Activated T-cell treated with anti-CD3 and anti-CD28 coated beads for 1 hour (primary cell): ENCODE data around the gene ACSL3.

Experiments
- DNase-seq: peaks from one replicate; pipeline ENCODE4 v3.0.0-alpha.2; 2020; ENCODE audit warnings: low read depth

The ACSL3 gene

DNA sequence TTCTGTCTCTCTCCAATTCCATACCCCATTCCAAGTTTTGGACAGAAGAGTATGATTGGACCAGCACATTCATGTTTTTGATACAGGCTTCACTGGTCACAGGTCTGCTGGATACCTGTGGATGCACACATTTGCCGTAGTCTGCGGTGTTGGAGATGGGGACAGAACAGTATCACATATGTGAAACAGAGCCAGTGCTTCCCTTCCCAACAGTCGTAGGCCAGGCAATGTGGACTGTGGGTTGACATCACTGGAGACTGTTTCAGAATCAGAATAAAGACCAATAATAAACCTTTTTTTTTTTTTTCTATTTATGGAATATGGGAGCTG is 18.7 kb downstream of the ACSL3 start:
- no peak for DNase-seq

- DNase-seq, result no peak
Observed at GRCh38 chr2:222882484-222882928, 21.7 kb downstream of the ACSL3 start.

- no peak for DNase-seq
Observed at GRCh38 chr2:222883420-222883819, 22.6 kb downstream of the ACSL3 start.

DNA sequence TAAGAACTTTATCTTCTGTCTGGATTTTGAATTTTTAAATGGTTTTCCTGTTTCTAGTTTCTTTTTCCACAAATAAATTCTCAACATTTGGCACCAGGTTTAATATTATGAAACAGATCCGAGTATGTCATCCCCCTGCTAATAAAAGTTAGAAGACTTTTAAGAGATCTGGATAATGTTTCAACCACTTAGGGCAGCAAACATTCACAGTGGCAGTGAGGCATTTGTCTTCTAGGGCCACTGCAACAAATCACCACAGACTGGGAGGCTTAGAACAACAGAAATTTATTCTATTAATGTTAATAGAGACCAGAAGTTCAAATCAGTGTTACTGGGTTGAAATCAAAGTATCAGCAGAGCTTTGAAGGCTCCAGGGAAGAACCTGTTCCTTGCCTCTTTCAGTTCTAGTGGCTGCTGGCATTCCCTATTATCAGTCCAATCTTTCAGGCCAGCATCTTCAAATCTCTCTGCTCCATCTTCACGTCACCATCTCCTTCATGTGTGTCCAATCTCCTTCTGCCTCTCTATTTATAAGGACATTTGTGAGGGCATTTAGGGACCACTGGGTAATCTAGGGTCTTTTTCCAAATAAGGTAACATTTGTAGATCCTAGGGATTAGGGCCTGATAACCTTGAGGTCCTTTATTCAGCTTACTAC is 23.4 kb downstream of the ACSL3 start:
- DNase-seq, result no peak

DNA sequence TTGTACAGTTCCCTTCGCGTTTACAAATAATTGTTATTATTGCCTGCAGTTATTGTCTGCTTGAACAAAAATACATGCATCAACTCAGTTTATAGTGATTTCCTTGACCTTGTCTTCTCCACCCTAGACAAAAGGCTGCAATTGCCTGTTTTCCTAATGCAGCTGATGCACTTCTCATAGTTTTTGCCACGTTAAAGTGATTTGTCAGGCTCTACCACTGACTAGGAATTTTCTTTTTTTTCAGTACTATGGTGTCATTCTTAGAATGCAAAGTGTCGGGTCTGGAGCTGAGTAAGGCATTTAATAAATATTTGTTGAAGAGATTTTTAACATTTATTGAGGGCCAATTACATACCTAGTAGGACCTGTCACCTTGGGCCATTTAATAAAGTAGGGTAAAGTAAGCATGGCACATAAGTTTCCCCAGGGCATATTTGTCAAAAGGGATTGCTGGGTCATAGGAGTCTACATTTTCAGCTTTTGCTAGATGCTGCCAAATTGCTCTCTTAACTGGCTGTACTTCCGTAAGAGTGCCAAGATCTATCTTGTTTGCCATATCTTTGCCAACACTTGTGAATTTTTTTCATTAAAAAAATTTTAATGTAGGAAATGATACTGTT is 24.1 kb downstream of the ACSL3 start:
- no peak for DNase-seq

DNA sequence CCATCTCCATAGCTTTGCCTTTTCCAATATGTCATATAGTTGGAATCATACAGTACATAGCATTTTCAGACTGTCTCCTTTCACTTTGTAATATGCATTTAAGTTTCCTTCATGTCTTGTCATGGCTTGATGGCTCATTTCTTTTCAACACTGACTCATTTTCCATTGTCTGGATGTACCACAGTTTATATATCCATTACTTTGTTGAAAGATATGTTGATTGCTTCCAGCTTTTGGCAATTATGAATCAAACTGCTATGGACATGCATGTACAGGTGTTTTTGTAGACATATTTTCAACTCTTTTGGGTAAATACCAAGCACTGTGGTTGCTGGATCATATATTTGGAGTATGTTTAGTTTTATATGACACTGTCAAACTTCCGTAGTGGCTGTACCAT is 26.3 kb downstream of the ACSL3 start:
- DNase-seq, result no peak

GRCh38 chr2:222888716-222889115 is 27.9 kb downstream of the ACSL3 start:
- DNase-seq, result no peak

- DNase-seq, result no peak
Observed at GRCh38 chr2:222891890-222892289, 31.1 kb downstream of the ACSL3 start.

- DNase-seq, result no peak
Observed at GRCh38 chr2:222892321-222892720, 31.5 kb downstream of the ACSL3 start.

- no peak for DNase-seq
Observed at GRCh38 chr2:222892761-222893160, 31.9 kb downstream of the ACSL3 start.

- no peak for DNase-seq
Observed at GRCh38 chr2:222893716-222894115, 32.9 kb downstream of the ACSL3 start.

GRCh38 chr2:222895144-222895543 is 34.3 kb downstream of the ACSL3 start:
- DNase-seq, result no peak

DNA sequence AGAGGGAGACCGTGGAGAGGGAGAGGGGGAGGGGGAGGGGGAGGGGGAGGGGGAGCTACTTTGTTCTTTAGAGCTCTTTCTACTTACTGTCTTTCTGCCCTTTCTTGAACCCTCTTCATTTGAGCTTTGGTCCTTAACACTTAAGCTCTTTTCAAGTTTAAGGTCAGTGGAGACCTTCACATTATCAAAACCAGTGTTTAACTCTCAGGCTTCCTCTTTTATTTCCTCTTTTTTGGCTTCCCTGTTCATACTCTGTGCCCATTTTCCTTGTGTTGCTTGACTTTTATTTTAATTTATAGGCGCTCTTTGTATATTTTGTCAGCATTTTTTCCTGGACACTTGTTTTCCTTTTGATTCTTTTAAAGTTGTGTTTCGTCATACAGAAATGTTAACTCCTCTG is 37.1 kb downstream of the ACSL3 start:
- no peak for DNase-seq

DNA sequence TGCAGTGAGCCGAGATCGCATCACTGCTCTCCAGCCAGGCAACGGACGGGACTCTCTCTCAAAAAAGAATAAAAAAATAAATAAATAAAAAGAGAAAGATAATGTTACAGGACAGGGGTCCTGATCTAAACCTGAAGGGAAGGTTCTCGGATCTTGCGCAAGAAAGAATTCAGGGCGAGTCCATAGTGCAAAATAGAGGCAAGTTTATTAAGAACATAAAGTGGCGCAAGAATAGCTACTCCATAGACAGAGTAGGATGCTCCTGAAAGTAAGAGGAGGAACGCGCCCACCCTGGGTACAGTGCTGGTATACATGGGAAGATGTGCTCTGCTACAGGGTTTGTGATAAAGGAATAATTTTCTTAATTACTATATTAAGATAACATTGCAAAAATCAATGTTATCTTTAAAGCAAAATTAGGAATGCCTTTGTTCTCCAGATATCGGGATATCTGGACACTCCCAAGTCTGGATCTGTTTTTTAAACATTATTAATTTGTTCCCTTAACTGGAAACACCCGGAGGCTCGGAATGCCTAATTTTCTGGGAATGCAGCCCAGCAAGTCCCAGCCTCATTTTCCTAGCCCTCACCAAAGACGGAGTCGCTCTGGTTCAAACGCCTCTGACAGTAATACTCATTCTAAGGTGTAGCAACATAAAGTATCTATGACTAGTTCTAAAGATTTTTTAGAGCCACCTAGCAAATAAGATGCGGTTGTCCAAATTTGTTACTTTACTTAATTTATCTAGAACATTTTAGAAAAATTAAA is 38.8 kb downstream of the ACSL3 start:
- no peak for DNase-seq

DNA sequence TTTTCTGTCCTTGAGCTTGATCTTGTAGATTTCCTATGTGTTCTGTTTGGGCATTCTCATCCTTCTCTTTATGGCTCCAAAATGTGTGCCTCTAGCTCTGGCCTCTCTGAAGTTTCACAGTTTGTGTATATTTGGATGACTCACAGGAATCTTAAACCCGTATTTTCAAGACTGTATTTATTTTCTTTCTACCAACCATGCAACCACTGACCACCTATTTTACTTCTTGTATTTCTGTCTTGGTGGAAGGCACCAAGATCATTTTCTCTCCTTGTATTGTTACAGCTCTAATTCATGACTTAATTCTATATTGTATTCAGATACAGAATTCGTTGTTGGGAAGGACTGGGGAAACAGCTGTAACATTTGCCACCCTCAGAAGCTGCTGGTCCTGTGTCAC is 39.5 kb downstream of the ACSL3 start:
- DNase-seq, result no peak

DNA sequence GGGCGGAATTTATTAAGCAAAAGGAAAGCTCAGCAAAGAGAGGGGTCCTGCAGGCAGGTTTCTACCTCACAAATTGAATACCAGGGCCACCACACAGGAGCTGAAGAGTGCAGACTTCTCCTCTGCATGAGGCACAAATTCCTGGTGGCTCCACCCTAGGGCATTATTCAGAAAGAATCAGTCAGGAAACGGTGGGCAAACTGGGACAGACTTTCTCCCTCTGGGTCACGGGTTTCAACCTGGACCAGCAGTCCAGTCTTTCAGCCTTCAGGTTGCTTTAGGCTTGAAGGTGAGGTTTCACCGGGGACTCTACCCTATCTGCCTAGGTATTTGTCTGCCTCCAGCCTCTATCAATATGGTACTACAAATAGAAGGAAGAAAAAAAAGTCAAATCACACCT is 41.8 kb downstream of the ACSL3 start:
- no peak for DNase-seq

DNA sequence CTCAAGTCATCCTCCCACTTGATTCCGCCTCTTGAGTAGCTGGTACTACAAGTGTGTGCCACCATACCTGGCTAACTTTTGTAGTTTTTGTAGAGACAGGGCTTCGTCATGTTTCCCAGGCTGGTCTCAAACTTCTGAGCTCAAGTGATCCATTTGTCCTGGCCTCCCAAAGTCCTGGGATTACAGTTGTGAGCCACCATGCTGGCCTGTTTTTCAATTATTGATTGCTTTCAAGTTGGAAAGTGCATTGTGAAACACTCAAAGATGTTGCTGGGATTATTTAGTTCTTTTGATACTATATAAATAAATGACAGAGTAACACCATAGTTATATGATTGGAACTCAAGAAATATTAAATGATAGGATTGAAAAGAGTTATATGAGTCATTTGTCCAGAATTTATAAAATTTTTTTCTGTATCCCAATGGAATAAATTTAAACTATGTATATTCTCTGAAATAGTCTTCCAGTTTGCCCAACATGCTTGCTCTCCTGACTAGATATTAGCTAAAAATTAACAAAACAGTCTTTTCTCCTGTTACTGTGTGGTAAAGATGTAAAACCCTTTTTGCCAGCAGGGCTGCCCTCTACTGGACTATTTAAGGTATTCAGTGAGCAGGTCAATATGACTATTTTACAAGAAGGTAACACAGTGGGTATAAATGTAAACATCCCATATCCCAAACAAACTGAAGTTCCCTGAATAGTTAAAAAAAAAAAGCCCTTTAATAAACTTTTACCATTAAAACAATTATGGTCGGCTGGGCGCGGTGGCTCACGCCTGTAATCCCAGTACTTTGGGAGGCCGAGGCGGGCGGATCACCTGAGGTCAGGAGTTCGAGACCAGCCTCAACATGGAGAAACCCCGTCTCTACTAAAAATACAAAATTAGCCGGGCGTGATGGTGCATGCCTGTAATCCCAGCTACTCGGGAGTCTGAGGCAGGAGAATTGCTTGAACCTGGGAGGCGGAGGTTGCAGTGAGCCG is 42.7 kb downstream of the ACSL3 start:
- DNase-seq, result no peak

DNA sequence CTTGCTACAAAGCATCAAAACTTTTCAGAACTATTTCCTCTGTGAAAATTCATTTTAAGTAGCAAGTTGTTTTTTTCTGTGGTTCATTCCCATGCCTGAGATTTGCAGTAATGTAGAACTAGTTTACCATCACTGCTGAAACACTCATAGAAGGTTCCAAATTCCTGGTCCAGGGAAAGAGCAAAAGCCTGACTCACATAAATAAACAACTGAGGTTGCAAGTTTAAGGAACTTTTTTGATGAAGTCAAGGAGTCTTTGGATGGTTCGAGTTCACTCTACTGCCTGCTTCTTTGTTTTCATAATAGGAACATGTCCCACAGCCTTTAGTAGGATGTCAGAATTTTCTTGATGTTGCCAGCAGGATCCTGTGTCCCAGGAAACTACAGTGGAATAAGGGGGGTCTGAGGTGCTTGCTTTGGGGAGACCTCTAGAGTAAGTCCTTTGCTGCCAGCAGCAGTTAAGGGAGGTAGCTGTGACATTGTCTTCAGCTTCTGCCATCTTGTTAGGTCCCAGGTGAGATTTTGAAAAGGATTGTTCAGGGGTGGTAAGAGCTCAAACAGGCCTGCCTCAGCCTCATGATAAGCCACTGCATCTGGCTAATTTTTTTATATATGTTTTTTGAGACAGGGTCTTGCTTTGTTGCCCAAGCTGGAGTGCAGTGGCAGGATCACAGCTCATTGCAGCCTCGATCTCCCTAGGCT is 43.9 kb downstream of the ACSL3 start:
- DNase-seq, result no peak

- no peak for DNase-seq
Observed at GRCh38 chr2:222907048-222907447, 46.2 kb downstream of the ACSL3 start.

- no peak for DNase-seq
Observed at GRCh38 chr2:222907790-222908441, 47.1 kb downstream of the ACSL3 start.

- no peak for DNase-seq
Observed at GRCh38 chr2:222909286-222909685, 48.5 kb downstream of the ACSL3 start.
